ENCODE results near the gene C19orf25. TPM values are rescaled to one million over a fixed set of nuclear protein-coding genes. Genes with fewer than 3 reads are reported as not detected.

C19orf25 gene
- total and polyA plus RNA-seq, 9 of the 15 experiments (the other 6 are each of a cell fraction or from before 2014, with no cell fraction given), result 0.79 to 96.0 (median 36.1) TPM

- TF ChIP-seq FOSL1 (tag; conservative IDR thresholded peaks at IDR 0.05) (no peak), HDAC3 (IDR thresholded peaks at IDR 0.05; ENCODE audit: borderline replicate concordance, partially characterized antibody) (no peak), ZNF512 (tag; IDR thresholded peaks at IDR 0.05) (no peak), MCM3 (IDR thresholded peaks at IDR 0.05) (no peak), ELF1 (tag; IDR thresholded peaks at IDR 0.05) (no peak), SAFB (IDR thresholded peaks at IDR 0.05; ENCODE audit: borderline replicate concordance, low read depth, low read length) (peak; percentile 89), SRSF7 (optimal IDR thresholded peaks at IDR 0.05; ENCODE audit: low read depth, low read length) (no peak), MTA1 (IDR thresholded peaks at IDR 0.05; ENCODE audit: borderline replicate concordance) (no peak), COPS2 (conservative IDR thresholded peaks at IDR 0.05) (no peak), ARHGAP35 (IDR thresholded peaks at IDR 0.05; ENCODE audit: partially characterized antibody) (peak; percentile 81), RB1 (IDR thresholded peaks at IDR 0.05; ENCODE audit: low read depth) (no peak), ZNF184 (CRISPR knock-in tag; IDR thresholded peaks at IDR 0.05) (no peak), ZNF764 (CRISPR knock-in tag; IDR thresholded peaks at IDR 0.05; ENCODE audit: low read depth) (no peak), ZNF280A (IDR thresholded peaks at IDR 0.05; ENCODE audit: low read depth, partially characterized antibody) (no peak), SFPQ (IDR thresholded peaks at IDR 0.05; ENCODE audit: low read depth, low read length) (no peak), TRIM28 (IDR thresholded peaks at IDR 0.05) (no peak), ZNF134 (CRISPR knock-in tag; conservative IDR thresholded peaks at IDR 0.05) (no peak), TSHZ1 (CRISPR knock-in tag; IDR thresholded peaks at IDR 0.05) (no peak), XRCC3 (IDR thresholded peaks at IDR 0.05) (no peak), SPI1 (IDR thresholded peaks at IDR 0.05; ENCODE audit: borderline replicate concordance, low read depth, low read length) (no peak)
Observed at GRCh38 chr19:1524287-1524971, 45.4 kb upstream of the C19orf25 start (continued).

Data from K562 (cell line).